Heart right ventricle (tissue), 16 donors: ENCODE measurements around the gene STARD7. TPM values are rescaled to one million over a fixed set of nuclear protein-coding genes. Genes with fewer than 3 reads are reported as not detected.
"Not testable (repeated sequence)": the region's sequence is repeated elsewhere in the genome, so short reads cannot be mapped to it uniquely, and the experiment has no call there.

ENCODE experiments used
- ATAC-seq, 8 donors: fragments of 200-7000 bp; cut with Tn5 transposase; one replicate each; pipeline ENCODE4 v1.9.1; 2020; ENCODE audit warnings: mild to moderate bottlenecking in 8 of 8, moderate library complexity in 8 of 8, moderate number of reproducible peaks in 1 of 8
- DNase-seq, 2 donors: peaks; one replicate each; pipeline ENCODE4 v3.0.0-alpha.2; 2020
- H3K27ac ChIP-seq, 10 donors: fragments of 200-600 bp; sonication (generic) in 2 of 10; one replicate each; pipeline versions ENCODE4 v1.5.0 to v1.8.0; 2020 to 2022; ENCODE audit warnings: mild to moderate bottlenecking in 3 of 10
- H3K27me3 ChIP-seq, 7 donors: fragments of 200-600 bp; one replicate each; pipeline ENCODE4 v1.8.0; 2021 to 2022; ENCODE audit warnings: mild to moderate bottlenecking in 2 of 7
- H3K36me3 ChIP-seq, 9 donors: fragments of 200-600 bp; sonication (generic) in 1 of 9; one replicate each; pipeline versions ENCODE4 v1.5.0 to v1.8.0; 2020 to 2022; ENCODE audit warnings: mild to moderate bottlenecking in 2 of 9
- H3K4me1 ChIP-seq, 9 donors: fragments of 200-600 bp; sonication (generic) in 1 of 9; one replicate each; pipeline versions ENCODE4 v1.5.0 to v1.8.0; 2020 to 2022; ENCODE audit warnings: mild to moderate bottlenecking in 4 of 9
- H3K4me3 ChIP-seq, 10 donors: fragments of 200-600 bp; sonication (generic) in 2 of 10; one replicate each; pipeline versions ENCODE4 v1.5.0 to v1.8.0; 2020 to 2022; ENCODE audit warnings: mild to moderate bottlenecking in 7 of 10, moderate library complexity in 2 of 10
- H3K9me3 ChIP-seq, 11 donors: fragments of 200-600 bp in 10 of 11; sonication (generic) in 2 of 11; one replicate each; pipeline versions ENCODE4 v1.5.0 to v1.8.0; 2013 to 2022; ENCODE audit warnings: mild to moderate bottlenecking in 2 of 11, control low read depth in 1 of 11, moderate library complexity in 1 of 11
- WGBS, 2 donors: extraction: QIAGEN DNeasy Blood & Tissue Kit; methylation state at CpG; one replicate each; pipeline ENCODE4 v1.1.7; 2013; ENCODE audit warnings: inconsistent platforms in 1 of 2; 5-methylcytosine and 5-hydroxymethylcytosine counted together
- intact Hi-C, 10 donors: fragments of 100-400 bp; cut with DNase I; formaldehyde crosslinking; loops; one replicate each; pipeline versions ENCODE4 v1.11.1 to v1.14.2; 2022
- long read RNA-seq, 3 donors: library from polyadenylated mRNA; unstranded; transcript quantifications; one replicate each; pipeline ENCODE4 v2.0.0, GENCODE V29; 2020 to 2021
- polyA plus RNA-seq, 2 donors: library from polyadenylated mRNA; stranded (reverse); fragments of 200-250 nt; gene quantifications; one replicate each; pipeline ENCODE4 v1.2.3, GENCODE V29; 2013
- total RNA-seq, 10 donors: library from RNA; stranded (reverse); fragmentation: NEBNext Ultra II Directional in 3 of 10; extraction: Animal tissue kit (Norgen Biotek cat#: 25700) in 3 of 10; gene quantifications; one replicate each; pipeline versions ENCODE4 v1.2.1 to v1.2.4, GENCODE V29; 2021 to 2023
- TF ChIP-seq, protein P1 (sequence below), 9 donors: fragments of 200-600 bp; sonication (generic) in 2 of 9; IDR thresholded peaks; one replicate each; pipeline versions ENCODE4 v1.5.0 to v1.8.0; 2021 to 2022; ENCODE audit warnings: antibody characterized with exemption in 9 of 9, mild to moderate bottlenecking in 5 of 9, moderate library complexity in 1 of 9
- donor health status: Arrhythmogenic right ventricular cardiomyopathy.
- donor health status: ischemic (EF 13 %, LVEDD 7.1; RV severe dilation, severe dysfunction).
- donor health status: healthy with polysubstance abuse.
- donor health status: DM: no; HTN: yes; CAD: no.
- donor health status: DM: no; HTN: no; CAD: no.
- donor health status: ischemic (EF 25% LVEDD 6.9; RV normal size, moderate dysfunction).
- donor health status: ischemic (EF 25% LVEDD 5.7; RV mildly dilated, moderate dysfunction).
- donor health status: healthy.
- donor health status: DM: yes; HTN: yes; CAD: no.
- donor health status: Ischemic cardiomyopathy.
- donor health status: ischemic (EF 35%, LVEDD 5.7; RV mildly dilated, moderate dysfunction).
- donor health status: nonischemic (EF 11% LVEDD 7.7; RV severe dilation, severe dysfunction).
- donor health status: DM: yes; HTN: yes; CAD: no.
- donor health status: PGD.
- donor health status: ischemic (EF 29% LVEDD 5.4; RV normal size, mild dysfunction).
- donor health status: nonischemic (EF 23%, LVEDD 6.1; RV moderate dilation, normal function).

STARD7 gene
- total RNA-seq: 100 to 1,000 TPM; 138 to 397 (median 191) TPM
- polyA plus RNA-seq: 100 to 1,000 TPM in 1 of 2 donors, 10 to 100 TPM in 1; 50.8 to 312 TPM
- long read RNA-seq, donor 1, transcript STARD7-201 (8 exons, 3,368 nt): major isoform, 825 of 887 reads
- long read RNA-seq, donor 1, partial matches to known transcripts: 11 of 887 reads
- long read RNA-seq, donor 1, other reads (novel, unspliced or antisense): 51 of 887 reads
- long read RNA-seq, donor 2, transcript STARD7-201 (8 exons, 3,368 nt): major isoform, 429 of 460 reads
- long read RNA-seq, donor 2, partial matches to known transcripts: 3 of 460 reads
- long read RNA-seq, donor 2, other reads (novel, unspliced or antisense): 28 of 460 reads
- long read RNA-seq, donor 3, transcript STARD7-201 (8 exons, 3,368 nt): major isoform, 597 of 761 reads
- long read RNA-seq, donor 3, partial matches to known transcripts: 55 of 761 reads
- long read RNA-seq, donor 3, other reads (novel, unspliced or antisense): 106 of 761 reads

GRCh38 chr2:96208143-96209010 lies at the start of gene STARD7:
Gene STARD7, minus strand, starts transcription at chr2:96208827. Its CDS starts 393 bp downstream, at chr2:96208434.
- intact Hi-C loops: loop anchor here in 6 of 10 donors (1.0 to 10.0 kb wide), 6 partner anchors 50 to 61 kb away; partner anchors contain the start of genes TMEM127 (in 3 of the 6), CIAO1 (in 1 of the 6) and DUSP2 (in 1 of the 6)
- DNase-seq (peak; percentile 99), ATAC-seq (peak; percentile 96 to 97 (median 96))
- TF ChIP-seq, protein P1, sequence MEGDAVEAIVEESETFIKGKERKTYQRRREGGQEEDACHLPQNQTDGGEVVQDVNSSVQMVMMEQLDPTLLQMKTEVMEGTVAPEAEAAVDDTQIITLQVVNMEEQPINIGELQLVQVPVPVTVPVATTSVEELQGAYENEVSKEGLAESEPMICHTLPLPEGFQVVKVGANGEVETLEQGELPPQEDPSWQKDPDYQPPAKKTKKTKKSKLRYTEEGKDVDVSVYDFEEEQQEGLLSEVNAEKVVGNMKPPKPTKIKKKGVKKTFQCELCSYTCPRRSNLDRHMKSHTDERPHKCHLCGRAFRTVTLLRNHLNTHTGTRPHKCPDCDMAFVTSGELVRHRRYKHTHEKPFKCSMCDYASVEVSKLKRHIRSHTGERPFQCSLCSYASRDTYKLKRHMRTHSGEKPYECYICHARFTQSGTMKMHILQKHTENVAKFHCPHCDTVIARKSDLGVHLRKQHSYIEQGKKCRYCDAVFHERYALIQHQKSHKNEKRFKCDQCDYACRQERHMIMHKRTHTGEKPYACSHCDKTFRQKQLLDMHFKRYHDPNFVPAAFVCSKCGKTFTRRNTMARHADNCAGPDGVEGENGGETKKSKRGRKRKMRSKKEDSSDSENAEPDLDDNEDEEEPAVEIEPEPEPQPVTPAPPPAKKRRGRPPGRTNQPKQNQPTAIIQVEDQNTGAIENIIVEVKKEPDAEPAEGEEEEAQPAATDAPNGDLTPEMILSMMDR (IDR thresholded peaks at IDR 0.05): peak in 7 of 9 donors; percentile 10 to 39 (median 31)
- H3K36me3 ChIP-seq: peaks cover 0 to 5% (median 0%) of the 10 kb centered on the region in 9 donors
- H3K4me3 ChIP-seq: peak within 1 kb of the TSS; percentile 63 to 100 (median 95)
- peak within 1 kb of the TSS; percentile 91 to 99 (median 97) for H3K27ac ChIP-seq
- no peaks in the 10 kb centered on the region for H3K9me3 ChIP-seq
- WGBS, 2 donors: 0% methylated on average over 99 to 100 of the region's 100 CpGs
- no peaks in the 10 kb centered on the region for H3K27me3 ChIP-seq
- H3K4me1 ChIP-seq: peaks cover 12 to 58% (median 54%) of the 10 kb centered on the region in 9 donors

DNA sequence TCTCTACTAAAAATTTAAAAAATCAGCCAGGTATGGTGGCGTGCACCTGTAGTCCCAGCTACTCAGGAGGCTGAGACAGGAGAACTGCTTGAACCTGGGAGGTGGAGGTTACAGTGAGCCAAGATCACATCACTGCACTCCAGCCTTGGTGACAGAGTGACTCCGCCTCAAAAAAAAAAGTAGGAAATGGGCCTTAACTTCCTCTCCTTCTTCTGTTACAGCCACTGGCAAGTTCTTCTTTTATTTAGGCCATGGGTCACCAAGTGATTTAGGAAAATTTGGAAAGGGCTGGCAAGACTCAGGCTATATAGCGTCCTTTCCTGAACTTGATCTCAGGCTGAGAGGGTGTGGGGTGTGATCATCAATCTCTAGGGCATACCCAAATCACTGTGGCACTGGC lies 49.1 kb upstream of the STARD7 start:
- not testable (repeated sequence) for DNase-seq, H3K4me3 ChIP-seq, H3K9me3 ChIP-seq, H3K27me3 ChIP-seq
- H3K4me1 ChIP-seq: peaks cover 43 to 100% (median 97%) of the 10 kb centered on the region in 9 donors
- 77 to 83% methylated on average over 3 of the region's 3 CpGs for WGBS, 2 donors
- H3K36me3 ChIP-seq: peaks cover 0 to 81% (median 26%) of the 10 kb centered on the region in 9 donors
- ATAC-seq: peak in 1 of 8 donors; percentile 2
- peak overlapping the region; percentile 85 to 97 (median 94) for H3K27ac ChIP-seq
- intact Hi-C loops: loop anchor here in 2 of 10 donors (1.0 to 2.0 kb wide), 2 partner anchors 49 to 52 kb away; partner anchors contain the start of gene STARD7 (in 1 of the 2)

DNA sequence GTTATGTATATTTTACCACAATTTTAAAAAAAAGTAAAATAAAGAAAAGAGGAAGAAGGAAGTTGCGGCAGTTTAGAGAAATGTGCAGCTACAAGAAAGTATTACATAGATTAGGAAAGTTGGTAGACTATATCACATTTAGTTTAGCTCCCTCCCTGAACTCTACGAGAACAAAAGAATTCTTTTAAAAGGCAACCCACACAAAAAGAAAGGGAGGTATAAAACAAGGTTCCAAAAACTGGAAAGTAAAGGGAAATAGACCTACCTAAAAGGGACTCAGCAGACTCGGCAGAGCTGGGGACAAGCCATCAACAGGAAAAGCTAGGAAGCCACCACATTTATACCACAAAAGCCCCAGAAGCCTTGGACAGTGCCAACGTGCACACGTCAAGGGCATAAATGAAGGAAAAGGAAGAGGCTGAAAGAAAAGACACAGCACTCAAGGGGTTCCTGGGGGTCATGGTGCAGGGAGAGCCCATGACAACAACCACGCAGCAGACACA lies 48.0 kb upstream of the STARD7 start:
- TF ChIP-seq, protein P1 (IDR thresholded peaks at IDR 0.05): no peak
- Histone ChIP-seq H3K4me1 (peaks cover 36 to 100% (median 98%) of the 10 kb centered on the region in 9 donors), H3K4me3 (peak overlapping the region in 1 of 10 donors; percentile 17), H3K27me3 (no peaks in the 10 kb centered on the region), H3K9me3 (no peaks in the 10 kb centered on the region), H3K36me3 (peaks cover 0 to 81% (median 30%) of the 10 kb centered on the region in 9 donors), H3K27ac (peak overlapping the region in 9 of 10 donors; percentile 85 to 97 (median 94))
- DNase-seq: no peak
- ATAC-seq: no peak
- 64% methylated on average over 6 of the region's 6 CpGs for WGBS, 2 donors
- intact Hi-C loops: no loop called here

GRCh38 chr2:96254571-96254970 lies 45.9 kb upstream of the STARD7 start:
- intact Hi-C loops: loop anchor here in 1 of 10 donors (5.0 kb wide), 1 partner anchor 42 kb away; no protein-coding TSS in a partner anchor
- WGBS, 2 donors: 48 to 62% methylated on average over 11 of the region's 11 CpGs
- peak overlapping the region in 9 of 10 donors; percentile 64 to 97 (median 85) for H3K27ac ChIP-seq
- no peaks in the 10 kb centered on the region for H3K27me3 ChIP-seq
- H3K4me3 ChIP-seq: no peak overlapping the region
- peaks cover 0 to 83% (median 30%) of the 10 kb centered on the region in 9 donors for H3K36me3 ChIP-seq
- no peaks in the 10 kb centered on the region for H3K9me3 ChIP-seq
- H3K4me1 ChIP-seq: peaks cover 26 to 100% (median 98%) of the 10 kb centered on the region in 9 donors
- TF ChIP-seq, protein P1 (IDR thresholded peaks at IDR 0.05): no peak
- DNase-seq: peak in 1 of 2 donors; percentile 53
- ATAC-seq: peak in 6 of 8 donors; percentile 8 to 56 (median 32)
